Ureter (tissue), 1 donor: ENCODE results near the gene METTL13. TPM values are rescaled to one million over a fixed set of nuclear protein-coding genes. Genes with fewer than 3 reads are reported as not detected.

ENCODE experiments used
- total RNA-seq: library from RNA; stranded (reverse); gene quantifications from one replicate; pipeline ENCODE4 v1.2.4, GENCODE V29; 2023
- donor health status: DM: yes; HTN: yes; CAD: no.

Gene METTL13
- total RNA-seq, 1 donor from 2014 or later: 36.3 TPM

Other genes starting within 250 kb of the METTL13 start
- gene MYOCOS, start 159.4 kb upstream of the METTL13 start, total RNA-seq: not detected
- gene MYOC, start 129.0 kb upstream of the METTL13 start, total RNA-seq: 0.75 TPM
- 16.3 TPM for gene VAMP4, start 39.6 kb upstream of the METTL13 start, total RNA-seq
- 7.9 TPM for gene DNM3, start 59.8 kb downstream of the METTL13 start, total RNA-seq